ENCODE results near the gene PREB.

DNA sequence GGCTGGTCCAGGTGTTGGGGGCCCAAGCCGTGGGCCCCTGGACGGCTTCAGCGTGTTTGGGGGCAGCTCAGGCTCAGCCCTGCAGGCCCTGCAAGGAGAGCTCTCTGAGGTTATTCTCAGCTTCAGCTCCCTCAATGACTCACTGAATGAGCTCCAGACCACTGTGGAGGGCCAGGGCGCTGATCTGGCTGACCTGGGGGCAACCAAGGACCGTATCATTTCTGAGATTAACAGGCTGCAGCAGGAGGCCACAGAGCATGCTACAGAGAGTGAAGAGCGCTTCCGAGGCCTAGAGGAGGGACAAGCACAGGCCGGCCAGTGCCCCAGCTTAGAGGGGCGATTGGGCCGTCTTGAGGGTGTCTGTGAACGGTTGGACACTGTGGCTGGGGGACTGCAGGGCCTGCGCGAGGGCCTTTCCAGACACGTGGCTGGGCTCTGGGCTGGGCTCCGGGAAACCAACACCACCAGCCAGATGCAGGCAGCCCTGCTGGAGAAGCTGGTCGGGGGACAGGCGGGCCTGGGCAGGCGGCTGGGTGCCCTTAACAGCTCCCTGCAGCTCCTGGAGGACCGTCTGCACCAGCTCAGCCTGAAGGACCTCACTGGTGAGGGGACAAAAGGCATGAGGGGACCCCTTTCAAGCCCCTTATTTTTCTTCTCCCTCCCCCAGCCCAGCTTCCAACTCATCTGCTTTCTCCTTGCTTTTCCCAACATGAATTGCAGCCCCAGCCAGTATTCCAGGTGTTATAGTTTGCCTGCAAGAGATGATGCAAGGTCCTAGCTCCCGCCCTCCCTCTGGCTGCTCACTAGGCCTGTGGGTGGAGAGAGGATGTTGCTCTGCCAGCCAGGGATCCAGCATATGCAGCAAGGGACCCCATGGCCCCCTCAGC lies 50.8 kb downstream of the PREB start:
- TF ChIP-seq HOXA7 (CRISPR knock-in tag; IDR thresholded peaks at IDR 0.05) (no peak), CTCF (IDR thresholded peaks at IDR 0.05) (no peak), PHF8 (IDR thresholded peaks at IDR 0.05; ENCODE audit: borderline replicate concordance, low read depth) (no peak), KDM1A (IDR thresholded peaks at IDR 0.05; ENCODE audit: low read depth) (no peak), TFCP2L1 (CRISPR knock-in tag; IDR thresholded peaks at IDR 0.05) (no peak), SMC3 (IDR thresholded peaks at IDR 0.05) (no peak), NPAS2 (CRISPR knock-in tag; IDR thresholded peaks at IDR 0.05; ENCODE audit: borderline replicate concordance) (no peak), REST (IDR thresholded peaks at IDR 0.05) (no peak), POLR2A (IDR thresholded peaks at IDR 0.05; ENCODE audit: low read length) (no peak), KDM5A (IDR thresholded peaks at IDR 0.05) (no peak), NR3C1 (IDR thresholded peaks at IDR 0.05) (no peak), HMGXB4 (CRISPR knock-in tag; IDR thresholded peaks at IDR 0.05; ENCODE audit: borderline replicate concordance) (no peak), CEBPB (IDR thresholded peaks at IDR 0.05) (no peak), JUN (IDR thresholded peaks at IDR 0.05) (no peak)
